22Rv1 (cell line): ENCODE data around the gene FAM76A.

ENCODE experiments used
- ZFX ChIP-seq: fragments of 450-650 bp; IDR thresholded peaks from 2 replicates; pipeline ENCODE4 v1.6.1; 2017; ENCODE audit warnings: antibody characterized with exemption, borderline replicate concordance
- TF ChIP-seq, protein P1 (sequence below): fragments of 450-650 bp; IDR thresholded peaks from 2 replicates; pipeline ENCODE4 v1.5.1; 2017; ENCODE audit warnings: mild to moderate bottlenecking

DNA sequence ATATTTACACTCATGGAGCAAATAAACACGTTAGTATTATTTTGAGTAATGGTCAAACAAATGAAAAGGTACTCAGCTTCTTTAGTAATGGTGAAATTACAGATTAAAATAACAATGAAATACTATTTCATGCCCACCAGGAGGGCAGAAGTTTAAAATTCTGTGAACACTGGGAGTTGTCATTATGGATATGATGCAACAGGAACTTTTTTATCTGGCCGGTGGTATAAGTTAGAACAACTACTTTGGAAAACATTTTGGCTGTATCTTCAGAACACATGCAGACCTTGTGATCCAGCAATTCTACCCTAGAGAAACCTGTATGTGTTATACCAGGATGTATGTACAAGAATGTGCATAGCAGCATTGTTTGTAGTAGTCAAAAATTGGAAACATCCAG, 81.6 kb downstream of the FAM76A start:
- TF ChIP-seq, protein P1, sequence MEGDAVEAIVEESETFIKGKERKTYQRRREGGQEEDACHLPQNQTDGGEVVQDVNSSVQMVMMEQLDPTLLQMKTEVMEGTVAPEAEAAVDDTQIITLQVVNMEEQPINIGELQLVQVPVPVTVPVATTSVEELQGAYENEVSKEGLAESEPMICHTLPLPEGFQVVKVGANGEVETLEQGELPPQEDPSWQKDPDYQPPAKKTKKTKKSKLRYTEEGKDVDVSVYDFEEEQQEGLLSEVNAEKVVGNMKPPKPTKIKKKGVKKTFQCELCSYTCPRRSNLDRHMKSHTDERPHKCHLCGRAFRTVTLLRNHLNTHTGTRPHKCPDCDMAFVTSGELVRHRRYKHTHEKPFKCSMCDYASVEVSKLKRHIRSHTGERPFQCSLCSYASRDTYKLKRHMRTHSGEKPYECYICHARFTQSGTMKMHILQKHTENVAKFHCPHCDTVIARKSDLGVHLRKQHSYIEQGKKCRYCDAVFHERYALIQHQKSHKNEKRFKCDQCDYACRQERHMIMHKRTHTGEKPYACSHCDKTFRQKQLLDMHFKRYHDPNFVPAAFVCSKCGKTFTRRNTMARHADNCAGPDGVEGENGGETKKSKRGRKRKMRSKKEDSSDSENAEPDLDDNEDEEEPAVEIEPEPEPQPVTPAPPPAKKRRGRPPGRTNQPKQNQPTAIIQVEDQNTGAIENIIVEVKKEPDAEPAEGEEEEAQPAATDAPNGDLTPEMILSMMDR = no peak
- no peak for TF ChIP-seq ZFX
